Type B pancreatic cell (in vitro differentiated cells): ENCODE results near the gene EIF4G2. TPM values are rescaled to one million over a fixed set of nuclear protein-coding genes. Genes with fewer than 3 reads are reported as not detected.

Experiments used
- DNase-seq: peaks from one replicate; pipeline ENCODE4 v3.0.0; 2021; ENCODE audit warnings: mixed read lengths; ENCODE audit not compliant: unreplicated experiment; ENCODE audit errors: extremely low spot score
- H3K27ac Mint-ChIP-seq: 2 replicates; pipeline ENCODE4 v1.8.0; 2021; ENCODE audit warnings: mild to moderate bottlenecking, mixed read lengths
- H3K27me3 Mint-ChIP-seq: 2 replicates; pipeline ENCODE4 v1.8.0; 2021; ENCODE audit warnings: mixed read lengths
- H3K36me3 Mint-ChIP-seq: 2 replicates; pipeline ENCODE4 v1.8.0; 2021; ENCODE audit warnings: mixed read lengths
- H3K4me1 Mint-ChIP-seq: one replicate; pipeline ENCODE4 v1.8.0; 2021; ENCODE audit warnings: mixed read lengths; ENCODE audit not compliant: unreplicated experiment
- H3K4me3 Mint-ChIP-seq: 2 replicates; pipeline ENCODE4 v1.8.0; 2021; ENCODE audit warnings: mild to moderate bottlenecking, mixed read lengths
- H3K9me3 Mint-ChIP-seq: 2 replicates; pipeline ENCODE4 v1.8.0; 2021; ENCODE audit warnings: mixed read lengths
- total RNA-seq: library from RNA; stranded (reverse); gene quantifications from 2 replicates; pipeline ENCODE4 v1.2.1, GENCODE V29; 2021; ENCODE audit warnings: low replicate concordance
- TF ChIP-seq, protein P1 (sequence below): fragments of 200-600 bp; sonication (generic); conservative IDR thresholded peaks from 2 replicates; pipeline ENCODE4 v1.5.0; 2021; ENCODE audit warnings: antibody characterized with exemption, mild to moderate bottlenecking

The EIF4G2 gene
- total RNA-seq, 1 donor from 2014 or later = 1,092 TPM

DNA sequence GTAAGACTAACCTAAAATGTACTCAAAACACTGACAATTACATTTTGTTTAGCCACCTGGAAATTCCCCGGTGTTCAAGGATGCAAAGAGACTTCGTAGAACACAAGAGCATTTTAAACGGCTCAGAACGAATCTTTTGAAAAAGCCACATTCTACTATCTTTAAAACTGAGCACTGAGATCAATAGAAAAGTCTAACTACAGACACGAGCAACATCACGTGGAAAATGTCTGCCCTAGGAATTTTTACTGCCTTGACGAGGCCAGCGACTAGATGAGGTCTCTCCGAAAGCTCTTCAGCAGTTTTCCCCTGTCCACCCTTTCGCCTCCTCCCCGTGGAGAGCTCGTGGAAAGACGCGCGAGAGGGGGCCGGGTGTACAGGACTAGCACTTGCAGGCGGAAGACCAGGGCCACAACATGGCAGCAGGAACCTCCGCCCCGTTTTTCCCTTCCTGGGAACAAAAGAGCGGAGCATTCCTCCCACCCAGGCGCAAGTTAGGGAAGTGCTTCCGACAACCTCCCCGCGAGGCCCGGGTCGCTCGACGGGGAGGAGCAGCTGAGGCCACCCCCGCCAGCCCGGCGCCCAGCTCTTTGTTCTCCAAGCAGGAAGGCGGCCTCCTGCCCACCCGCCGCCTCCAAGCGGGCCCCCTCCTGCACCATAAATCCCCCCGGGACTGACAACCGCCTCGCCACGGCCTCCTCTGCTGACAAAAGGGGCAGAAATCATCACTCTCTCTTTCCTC lies 1.1 kb downstream of the EIF4G2 start:
- H3K27me3 Mint-ChIP-seq = peaks cover 3% of the 10 kb centered on the region
- TF ChIP-seq, protein P1, sequence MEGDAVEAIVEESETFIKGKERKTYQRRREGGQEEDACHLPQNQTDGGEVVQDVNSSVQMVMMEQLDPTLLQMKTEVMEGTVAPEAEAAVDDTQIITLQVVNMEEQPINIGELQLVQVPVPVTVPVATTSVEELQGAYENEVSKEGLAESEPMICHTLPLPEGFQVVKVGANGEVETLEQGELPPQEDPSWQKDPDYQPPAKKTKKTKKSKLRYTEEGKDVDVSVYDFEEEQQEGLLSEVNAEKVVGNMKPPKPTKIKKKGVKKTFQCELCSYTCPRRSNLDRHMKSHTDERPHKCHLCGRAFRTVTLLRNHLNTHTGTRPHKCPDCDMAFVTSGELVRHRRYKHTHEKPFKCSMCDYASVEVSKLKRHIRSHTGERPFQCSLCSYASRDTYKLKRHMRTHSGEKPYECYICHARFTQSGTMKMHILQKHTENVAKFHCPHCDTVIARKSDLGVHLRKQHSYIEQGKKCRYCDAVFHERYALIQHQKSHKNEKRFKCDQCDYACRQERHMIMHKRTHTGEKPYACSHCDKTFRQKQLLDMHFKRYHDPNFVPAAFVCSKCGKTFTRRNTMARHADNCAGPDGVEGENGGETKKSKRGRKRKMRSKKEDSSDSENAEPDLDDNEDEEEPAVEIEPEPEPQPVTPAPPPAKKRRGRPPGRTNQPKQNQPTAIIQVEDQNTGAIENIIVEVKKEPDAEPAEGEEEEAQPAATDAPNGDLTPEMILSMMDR = no peak
- no peaks in the 10 kb centered on the region for H3K9me3 Mint-ChIP-seq
- H3K4me3 Mint-ChIP-seq = peak overlapping the region; percentile 97
- H3K27ac Mint-ChIP-seq = peak overlapping the region; percentile 95
- peaks cover 34% of the 10 kb centered on the region for H3K4me1 Mint-ChIP-seq
- H3K36me3 Mint-ChIP-seq = peaks cover 42% of the 10 kb centered on the region
- DNase-seq = peak; percentile 77

GRCh38 chr11:10806206-10806605 lies 2.5 kb downstream of the EIF4G2 start:
- peaks cover 3% of the 10 kb centered on the region for H3K27me3 Mint-ChIP-seq
- H3K4me1 Mint-ChIP-seq = peaks cover 34% of the 10 kb centered on the region
- DNase-seq = no peak
- peak overlapping the region; percentile 95 for H3K27ac Mint-ChIP-seq
- TF ChIP-seq, protein P1 = no peak
- peak overlapping the region; percentile 97 for H3K4me3 Mint-ChIP-seq
- H3K9me3 Mint-ChIP-seq = no peaks in the 10 kb centered on the region
- H3K36me3 Mint-ChIP-seq = peaks cover 53% of the 10 kb centered on the region

- no peak for DNase-seq
- peaks cover 58% of the 10 kb centered on the region for H3K36me3 Mint-ChIP-seq
- peaks cover 35% of the 10 kb centered on the region for H3K4me1 Mint-ChIP-seq
- no peaks in the 10 kb centered on the region for H3K9me3 Mint-ChIP-seq
- peak overlapping the region; percentile 97 for H3K4me3 Mint-ChIP-seq
- TF ChIP-seq, protein P1 = no peak
- H3K27me3 Mint-ChIP-seq = peaks cover 3% of the 10 kb centered on the region
- peak overlapping the region; percentile 95 for H3K27ac Mint-ChIP-seq
These were observed 3.0 kb downstream of the EIF4G2 start for GRCh38 chr11:10805741-10806140.

DNA sequence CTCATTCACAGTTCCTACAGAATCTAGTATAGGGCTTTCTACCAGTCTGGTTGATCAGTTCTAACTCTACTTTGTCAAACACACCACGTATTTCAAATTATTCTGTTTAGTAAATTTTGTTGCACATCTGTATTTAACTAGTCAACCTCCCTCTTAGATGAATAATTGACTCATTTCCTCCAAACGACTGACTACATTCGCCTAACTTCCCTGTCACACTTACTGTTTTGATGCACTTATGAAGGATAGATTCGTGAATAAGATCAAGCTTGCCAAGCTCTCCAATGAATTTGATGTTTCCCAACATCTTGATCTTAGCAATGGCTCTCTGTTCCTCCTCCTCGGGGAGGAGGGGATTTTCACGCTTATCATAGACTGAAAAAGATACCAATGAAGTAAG lies 5.0 kb downstream of the EIF4G2 start:
- Mint-ChIP-seq H3K4me1 (peaks cover 30% of the 10 kb centered on the region), H3K9me3 (no peaks in the 10 kb centered on the region), H3K36me3 (peaks cover 77% of the 10 kb centered on the region), H3K27ac (peak overlapping the region; percentile 78), H3K4me3 (peak overlapping the region; percentile 23), H3K27me3 (no peaks in the 10 kb centered on the region)
- no peak for DNase-seq
- TF ChIP-seq, protein P1 = no peak

- TF ChIP-seq, protein P1 = no peak
These were observed 8.4 kb downstream of the EIF4G2 start for GRCh38 chr11:10800292-10800691.

More at GRCh38 chr11:10800292-10800691, 8.4 kb downstream of the EIF4G2 start:
- Mint-ChIP-seq H3K36me3 (peaks cover 72% of the 10 kb centered on the region), H3K27ac (peak overlapping the region; percentile 11), H3K9me3 (no peaks in the 10 kb centered on the region), H3K4me3 (no peak overlapping the region), H3K27me3 (no peaks in the 10 kb centered on the region), H3K4me1 (peaks cover 17% of the 10 kb centered on the region)
- DNase-seq = no peak
